GM12892 (cell line): ENCODE results near the gene LOXL3.

Experiments used
- POLR2A ChIP-seq: IDR thresholded peaks from 2 replicates; pipeline ENCODE4 v1.6.1; 2011; ENCODE audit warnings: low read depth, low read length, control low read depth
- POLR2AphosphoS5 ChIP-seq: IDR thresholded peaks from 2 replicates; pipeline ENCODE4 v1.6.1; 2011; ENCODE audit warnings: low read depth, low read length, control low read depth

GRCh38 chr2:74499940-74500577, 53.7 kb downstream of the LOXL3 start:
- TF ChIP-seq POLR2A, result no peak
- TF ChIP-seq POLR2AphosphoS5, result no peak
